CD4-positive, alpha-beta T cell treated with Interleukin-15 for 4 hours (primary cell): Measurements from ENCODE around the gene PRTN3.
A peak's percentile ranks its signal among the peaks of the same experiment; 100 is the strongest.

Experiments
- DNase-seq: peaks from one replicate; pipeline ENCODE4 v3.0.0-alpha.2; 2020; ENCODE audit warnings: low spot score

PRTN3 gene

GRCh38 chr19:840519-841206, at the start of gene PRTN3:
TSS of gene PRTN3 (plus strand) at chr19:840999. CDS start at chr19:841009, 10 bp downstream.
- DNase-seq, result no peak

GRCh38 chr19:791007-791566, 49.7 kb upstream of the PRTN3 start:
- no peak for DNase-seq

GRCh38 chr19:791567-792305, 49.1 kb upstream of the PRTN3 start:
- no peak for DNase-seq

GRCh38 chr19:792306-792885, 48.4 kb upstream of the PRTN3 start:
- no peak for DNase-seq

- DNase-seq, result no peak
These were observed 47.0 kb upstream of the PRTN3 start for GRCh38 chr19:793806-794205.

GRCh38 chr19:795073-795611, 45.7 kb upstream of the PRTN3 start:
- no peak for DNase-seq

GRCh38 chr19:795691-796581, 44.9 kb upstream of the PRTN3 start:
- DNase-seq, result no peak

- DNase-seq, result peak; percentile 100
These were observed 43.9 kb upstream of the PRTN3 start, which contains the start of gene PTBP1 for GRCh38 chr19:796692-797527. TSS of gene PTBP1 (plus strand) at chr19:797452. CDS start at chr19:797498, 46 bp downstream.

GRCh38 chr19:797528-798414, 43.0 kb upstream of the PRTN3 start:
- DNase-seq, result peak; percentile 88

- DNase-seq, result no peak
These were observed 42.3 kb upstream of the PRTN3 start for GRCh38 chr19:798415-799075.

GRCh38 chr19:799076-799881, 41.5 kb upstream of the PRTN3 start:
- no peak for DNase-seq

- DNase-seq, result no peak
These were observed 40.3 kb upstream of the PRTN3 start for GRCh38 chr19:800360-801029.

GRCh38 chr19:801030-801860, 39.6 kb upstream of the PRTN3 start:
- no peak for DNase-seq

- DNase-seq, result no peak
These were observed 38.8 kb upstream of the PRTN3 start for GRCh38 chr19:801861-802497.

GRCh38 chr19:802498-803098, 38.2 kb upstream of the PRTN3 start:
- DNase-seq, result no peak

GRCh38 chr19:803099-803561, 37.7 kb upstream of the PRTN3 start:
- no peak for DNase-seq
